GM19193 (cell line): ENCODE data around the gene GAGE10.
A peak's percentile ranks its signal among the peaks of the same experiment; 100 is the strongest.

Experiments used
- POLR2A ChIP-seq: IDR thresholded peaks from 4 replicates; pipeline ENCODE4 v1.6.1; 2011; ENCODE audit not compliant: insufficient read depth, insufficient read length; ENCODE audit errors: extremely low read depth

Gene GAGE10, protein sequence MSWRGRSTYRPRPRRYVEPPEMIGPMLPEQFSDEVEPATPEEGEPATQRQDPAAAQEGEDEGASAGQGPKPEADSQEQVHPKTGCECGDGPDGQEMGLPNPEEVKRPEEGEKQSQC

DNA sequence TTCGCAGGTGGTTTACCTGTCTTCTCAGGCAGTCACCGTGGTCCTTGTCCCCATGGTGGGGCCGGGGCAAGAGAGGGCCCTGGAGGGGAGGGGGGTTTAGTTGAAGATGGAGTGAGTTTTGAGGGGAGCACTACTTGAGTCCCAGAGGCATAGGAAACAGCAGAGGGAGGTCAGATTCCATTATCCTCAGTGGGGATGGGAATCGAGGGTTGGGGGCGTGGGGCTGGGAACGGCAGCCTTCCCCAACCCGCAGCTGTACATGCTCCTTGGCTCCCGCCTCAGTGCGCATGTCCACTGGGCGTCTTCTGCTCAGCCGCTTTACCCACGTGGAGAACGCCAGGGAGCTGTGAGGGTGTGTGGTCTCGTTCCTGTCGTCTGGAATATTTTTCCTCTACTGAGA lies at the start of gene GAGE10:
Gene GAGE10 (plus strand): TSS at position 301 of the 400 bp plus-strand sequence. CDS start 1,214 bp downstream, outside the sequence.
- TF ChIP-seq POLR2A: no peak

DNA sequence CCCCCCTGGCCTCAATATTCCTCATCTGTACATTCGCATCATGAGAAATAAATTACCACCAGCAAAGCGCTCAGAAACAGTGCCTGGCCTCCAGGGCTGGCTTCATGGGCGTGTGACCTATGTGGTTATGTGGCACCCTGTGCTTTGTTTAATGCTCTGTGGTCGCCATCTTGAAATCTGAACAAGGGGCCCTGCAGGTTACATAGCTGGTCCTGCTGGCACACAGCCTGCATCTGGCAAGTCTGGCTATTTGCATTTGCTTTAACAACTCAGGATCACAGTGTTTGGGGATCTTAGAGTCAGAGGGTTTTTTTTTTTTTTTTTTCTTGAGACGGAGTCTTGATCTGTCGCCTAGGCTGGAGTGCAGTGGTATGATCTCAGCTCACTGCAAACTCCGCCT lies 48.8 kb upstream of the GAGE10 start:
- TF ChIP-seq POLR2A: no peak

DNA sequence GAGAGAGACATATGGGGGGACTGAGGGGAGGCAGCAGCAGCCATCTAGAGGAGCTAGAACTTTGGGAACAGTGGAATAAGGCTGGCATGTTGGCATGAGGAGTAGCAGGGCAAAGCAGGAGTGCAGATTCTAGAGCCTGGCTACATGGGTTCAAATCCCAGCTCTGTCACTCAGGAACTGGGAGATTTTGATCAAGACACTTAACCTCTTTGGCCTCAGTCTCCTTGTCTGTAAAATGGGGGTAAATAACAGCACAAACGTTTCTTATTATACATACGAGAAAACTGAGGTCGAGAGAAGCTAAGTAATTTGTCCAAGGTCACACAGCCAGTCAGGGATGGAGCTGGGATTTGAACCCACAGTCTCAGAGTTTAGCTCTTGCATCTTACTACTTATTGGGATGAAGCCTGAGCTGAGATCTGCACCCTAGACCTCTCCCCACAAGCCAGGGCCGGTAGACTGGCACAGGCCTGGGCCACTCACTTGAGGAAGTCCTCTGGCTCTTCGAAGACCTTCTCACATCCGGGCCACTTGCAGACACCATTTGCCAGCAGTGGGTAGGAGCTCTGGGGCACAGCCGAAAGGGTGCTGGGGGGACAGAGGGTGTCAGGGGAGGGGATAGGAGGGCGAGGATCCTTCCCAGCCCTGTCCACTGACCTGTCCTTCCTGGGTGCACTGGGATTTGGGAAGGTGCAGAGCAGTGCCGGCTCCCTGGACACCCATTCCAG lies 47.0 kb upstream of the GAGE10 start:
- TF ChIP-seq POLR2A: no peak

DNA sequence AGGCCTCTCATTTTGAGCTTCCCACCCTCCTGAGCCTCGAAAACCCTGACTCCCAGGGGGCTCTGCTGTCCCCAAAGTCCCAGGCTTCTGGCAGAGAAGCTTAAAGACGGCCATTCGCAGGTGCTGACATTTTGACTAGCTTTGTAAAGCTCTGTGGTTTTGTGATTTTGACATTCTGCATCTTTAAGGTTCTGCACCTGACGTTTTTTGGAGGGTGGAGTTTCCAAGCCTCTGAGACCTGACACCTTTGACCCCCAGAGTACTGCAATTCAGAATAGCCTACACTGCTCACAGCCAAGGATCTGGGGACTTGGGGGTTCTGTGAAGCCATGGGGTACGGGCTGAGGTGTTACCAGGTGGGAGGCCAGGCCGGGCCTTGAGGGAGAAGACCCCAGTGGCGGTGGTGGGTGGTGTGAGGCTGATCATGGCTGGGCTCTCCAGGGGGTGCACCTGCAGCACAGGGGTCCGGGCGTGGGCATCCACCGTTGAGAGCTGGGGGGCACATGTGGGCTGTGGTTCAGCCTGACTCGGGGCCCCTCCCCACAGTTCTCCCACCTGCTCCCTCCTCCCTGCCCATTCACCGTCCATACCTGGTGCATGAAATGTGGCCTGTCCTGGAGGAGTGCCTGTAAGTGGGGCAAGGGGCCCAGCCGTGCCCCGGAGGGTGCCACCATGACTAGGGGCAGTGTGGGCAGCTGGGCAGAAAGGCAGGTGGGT lies 46.2 kb upstream of the GAGE10 start:
- TF ChIP-seq POLR2A: no peak

DNA sequence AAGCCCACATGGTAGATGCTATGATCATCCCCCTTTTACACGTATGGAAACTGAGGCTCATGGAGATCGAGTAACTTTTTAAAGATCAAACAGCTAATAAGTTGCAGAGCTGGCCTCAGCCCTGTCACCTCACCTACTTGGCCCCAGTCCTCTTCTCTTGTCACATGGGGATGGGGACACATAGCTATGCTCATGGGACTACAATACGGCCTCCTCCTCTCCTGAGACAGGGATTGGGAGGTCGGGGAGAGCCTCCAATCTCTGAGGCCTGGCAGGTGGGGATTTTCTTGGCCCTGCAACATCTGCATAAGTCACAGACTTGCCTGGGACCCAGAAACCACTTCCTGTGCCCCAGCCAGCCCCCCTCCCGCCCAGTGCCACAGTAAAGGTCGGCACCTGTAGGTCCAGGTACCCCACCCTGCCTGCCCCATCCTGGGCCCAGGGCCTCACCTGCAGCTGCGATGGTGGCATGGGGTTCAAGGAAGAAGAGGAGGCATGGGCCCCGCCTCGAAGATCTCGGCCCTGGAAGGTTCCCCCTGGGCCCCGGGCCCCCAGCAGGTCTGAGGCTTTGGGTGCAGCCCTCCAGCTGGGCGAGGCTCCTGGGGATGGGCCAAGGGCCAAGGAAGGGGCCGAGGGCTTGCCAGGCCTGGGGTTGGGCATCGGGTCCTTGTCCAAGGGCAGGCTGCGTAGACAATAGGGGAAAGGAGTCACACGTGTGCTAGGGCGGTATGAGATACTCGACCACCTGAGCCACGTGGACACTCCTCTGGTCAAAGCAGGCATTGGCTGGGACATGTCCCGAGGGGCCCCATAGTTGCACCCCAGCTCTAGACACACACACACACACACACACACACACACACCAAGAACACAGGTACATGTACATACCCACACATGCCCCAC lies 45.3 kb upstream of the GAGE10 start:
- TF ChIP-seq POLR2A: no peak

DNA sequence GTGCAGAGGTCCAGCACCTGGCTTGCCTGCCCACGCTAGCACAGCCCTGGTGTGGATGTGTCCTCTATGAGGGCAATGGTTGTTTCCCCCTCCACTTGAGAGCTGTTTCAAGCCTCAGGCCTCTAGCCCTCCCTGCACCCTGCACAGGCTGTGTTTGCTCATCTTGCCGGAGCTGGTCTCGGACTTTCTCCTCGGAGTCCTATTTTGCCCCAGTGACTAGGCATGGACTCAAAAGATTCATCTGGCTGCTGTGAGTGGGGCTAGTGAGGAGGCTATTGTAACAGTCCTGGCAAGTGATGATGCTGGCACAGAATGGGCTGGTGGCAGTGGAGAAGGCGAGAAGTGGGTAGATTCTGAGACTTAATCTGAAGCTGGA lies 44.7 kb upstream of the GAGE10 start:
- TF ChIP-seq POLR2A: no peak

DNA sequence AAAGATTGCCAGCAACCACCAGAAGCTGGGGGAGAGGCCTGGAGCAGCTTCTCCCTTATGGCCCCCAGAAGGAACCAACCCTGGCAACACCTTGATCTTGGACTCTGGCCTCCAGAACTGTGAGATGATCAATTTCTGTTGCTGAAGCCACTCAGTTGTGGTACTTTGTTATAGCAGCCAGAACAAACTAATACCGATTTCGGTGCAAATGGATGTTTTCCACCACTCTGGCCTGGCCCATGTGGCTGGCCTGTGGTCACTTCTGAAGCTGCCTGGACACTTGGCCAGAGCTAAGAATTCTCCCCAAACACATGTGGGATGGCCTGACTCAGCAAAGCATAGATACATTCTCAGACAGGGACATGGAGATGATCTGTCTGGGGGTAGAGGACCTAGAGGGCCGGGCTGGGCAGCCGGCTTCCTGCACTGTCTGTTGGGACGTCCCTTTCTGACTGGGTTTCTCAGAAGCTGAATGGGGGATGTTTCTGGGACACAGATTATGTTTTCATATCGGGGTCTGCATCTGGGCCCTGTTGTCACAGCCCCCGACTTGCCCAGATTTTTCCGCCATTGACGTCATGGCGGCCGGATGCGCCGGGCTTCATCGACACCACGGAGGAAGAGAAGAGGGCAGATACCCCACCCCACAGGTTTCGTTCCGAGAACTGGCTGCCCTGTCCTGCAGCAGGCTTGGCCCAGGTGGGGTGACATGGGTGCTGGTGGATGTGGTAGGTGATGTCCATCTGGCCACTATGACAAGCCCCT lies 43.0 kb upstream of the GAGE10 start:
- no peak for TF ChIP-seq POLR2A

DNA sequence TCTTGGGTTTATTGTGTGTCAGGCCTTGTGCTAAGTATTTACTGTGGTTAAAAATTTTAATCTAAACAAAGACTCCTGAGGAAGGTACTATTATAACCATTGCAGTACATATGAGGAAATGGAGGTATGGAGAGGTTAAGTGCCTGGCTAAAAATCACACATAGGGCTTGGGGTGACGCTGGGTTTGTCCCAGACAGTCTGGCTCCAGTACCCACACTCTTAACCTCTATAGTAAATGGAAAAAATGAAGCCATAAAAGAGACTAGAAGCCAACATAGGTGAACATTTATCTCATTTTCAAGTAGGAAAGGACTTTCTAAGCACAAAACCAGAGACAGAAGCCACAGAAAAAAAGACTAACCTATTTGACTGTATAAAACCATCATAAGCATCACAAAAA lies 40.8 kb upstream of the GAGE10 start:
- TF ChIP-seq POLR2A: no peak

DNA sequence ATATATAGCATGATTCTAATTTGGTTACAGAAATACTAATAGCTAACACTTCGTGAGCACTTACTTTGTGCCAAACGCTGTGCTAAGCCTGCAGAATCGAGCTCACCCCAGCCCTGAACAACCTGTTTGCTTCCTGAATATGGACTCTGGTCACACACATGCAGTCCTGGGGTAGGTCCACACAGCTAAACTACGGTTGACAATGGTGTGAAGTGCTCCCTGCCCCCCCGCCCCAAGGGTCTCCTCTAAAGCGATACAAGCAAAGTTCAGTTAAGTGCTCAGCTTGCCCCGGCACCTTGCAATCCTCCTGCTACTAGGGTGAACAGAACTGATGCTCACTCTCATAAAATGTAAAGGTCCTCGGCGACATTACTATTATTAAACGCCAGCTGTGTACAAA lies 39.8 kb upstream of the GAGE10 start:
- no peak for TF ChIP-seq POLR2A

DNA sequence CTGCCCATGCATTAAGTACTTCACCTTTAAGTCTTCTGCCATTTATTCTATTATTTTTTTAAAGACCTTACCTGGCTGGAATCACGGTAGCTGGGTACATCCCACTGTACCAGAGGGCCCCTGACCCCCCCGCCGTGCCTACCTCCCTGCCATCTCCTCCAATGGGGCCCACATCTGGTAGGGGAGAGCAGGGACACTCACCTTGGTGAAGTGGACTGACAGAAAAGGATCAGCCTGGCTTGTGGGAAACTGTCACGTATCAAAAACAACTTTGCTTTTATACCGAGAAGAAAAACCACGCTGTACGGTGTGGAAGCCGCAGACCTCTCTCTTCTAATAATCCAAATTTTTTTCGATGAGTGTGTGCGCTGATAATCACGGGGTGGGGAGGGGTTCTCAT lies 39.0 kb upstream of the GAGE10 start, which contains the start of gene FOXP3:
Gene FOXP3 (minus strand): TSS at position 251 of the 400 bp plus-strand sequence. CDS start 6,205 bp downstream, outside the sequence.
- TF ChIP-seq POLR2A: no peak

DNA sequence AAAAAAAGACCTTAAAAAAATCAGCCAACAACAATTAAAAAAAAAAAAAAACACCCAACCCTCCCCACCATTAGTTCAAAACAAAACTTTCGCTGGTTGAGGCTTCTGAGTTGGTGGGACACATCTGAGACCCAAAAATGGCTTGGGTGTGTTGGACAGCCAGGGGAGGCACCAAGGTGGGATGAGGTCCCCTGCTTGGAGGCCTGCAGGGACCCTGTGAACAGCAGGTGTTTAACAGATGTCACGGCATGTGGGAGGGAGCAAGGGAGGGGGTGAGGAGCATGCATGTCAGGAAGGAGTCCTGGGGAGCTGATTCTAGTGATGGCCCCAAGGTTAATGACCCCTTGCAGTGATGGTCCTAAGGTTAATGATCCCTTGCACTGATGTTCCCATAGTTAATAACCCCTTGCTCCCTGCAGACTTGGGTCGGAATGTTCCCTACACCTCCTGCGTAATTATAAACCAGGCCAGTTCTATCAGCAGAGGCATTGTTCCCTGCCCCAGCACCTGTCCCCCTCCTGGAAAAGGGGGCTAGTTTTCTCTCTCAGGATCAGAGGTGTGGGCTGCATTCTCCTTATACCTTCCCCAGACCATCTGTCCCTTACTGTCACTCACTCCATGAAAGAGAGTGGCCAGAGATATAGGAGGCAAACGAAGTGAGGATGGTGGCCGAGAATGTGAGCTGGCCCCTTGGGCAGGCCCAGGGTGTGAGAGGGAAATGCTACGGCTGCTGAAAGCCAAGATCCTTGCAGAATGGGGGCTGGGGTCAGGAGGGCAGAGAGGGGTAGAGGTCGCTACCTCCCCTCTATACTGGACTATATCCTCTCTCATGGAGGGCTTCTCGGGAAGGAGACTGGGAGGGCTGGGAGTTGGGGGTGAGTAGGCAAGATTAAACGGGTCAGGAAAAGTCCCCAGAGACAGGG lies 36.7 kb upstream of the GAGE10 start:
- no peak for TF ChIP-seq POLR2A

DNA sequence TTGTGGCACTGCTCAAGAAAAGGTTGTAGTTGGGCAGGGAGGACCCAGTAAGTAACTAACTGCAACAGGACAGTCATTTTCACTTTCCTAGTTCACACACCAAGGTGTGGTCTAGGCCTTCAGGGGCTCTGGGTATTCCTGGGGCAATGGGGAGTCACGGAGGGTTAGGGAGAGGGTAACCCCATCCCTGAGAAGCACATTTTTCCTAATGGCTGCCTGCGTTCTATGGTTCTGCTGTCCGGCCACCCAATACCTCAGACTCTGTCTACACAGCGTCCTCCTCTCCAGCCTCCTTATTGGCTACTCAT lies 34.8 kb upstream of the GAGE10 start:
- no peak for TF ChIP-seq POLR2A

DNA sequence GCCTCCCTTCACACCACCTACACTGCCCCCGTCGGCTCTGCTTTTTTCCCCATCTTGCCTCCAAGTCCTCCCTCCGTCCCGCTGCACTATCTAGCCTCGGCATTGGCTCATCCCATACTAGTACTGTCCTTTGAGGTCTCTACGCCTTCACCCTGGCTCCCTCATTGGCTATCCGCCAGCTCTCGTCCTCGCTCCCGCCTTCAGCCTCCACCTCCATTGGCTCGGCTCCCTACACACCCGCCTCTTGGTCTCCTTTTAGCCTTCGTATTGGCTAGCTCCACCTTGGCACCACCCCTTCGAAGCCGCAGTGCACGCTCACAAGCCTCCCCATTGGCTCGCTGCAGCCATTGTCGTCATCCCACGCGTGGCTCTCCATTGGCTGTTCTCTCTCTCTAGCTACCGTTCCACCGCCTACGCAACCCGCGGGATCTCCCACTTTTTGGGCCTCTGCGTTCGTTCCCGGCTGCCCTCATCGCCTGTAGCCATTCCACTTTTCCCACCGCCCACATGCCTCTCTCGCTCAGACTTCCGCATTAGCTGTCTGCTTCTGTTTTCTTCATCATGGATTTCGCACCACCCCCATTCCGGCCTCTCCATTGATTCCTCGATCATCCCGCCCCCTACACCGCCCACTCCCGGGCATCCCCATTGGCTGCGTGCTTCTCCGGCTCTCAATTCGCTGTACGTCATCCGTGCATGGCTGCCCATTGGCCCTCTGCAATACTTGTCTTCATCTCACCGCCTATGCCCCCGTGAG lies 34.3 kb upstream of the GAGE10 start:
- peak; percentile 73 for TF ChIP-seq POLR2A
